IPS-15b (cell line): ENCODE data around the gene ZIC4.

ENCODE experiments used
- H3K27me3 ChIP-seq: one replicate; pipeline ENCODE4 v1.6.1; 2013; ENCODE audit warnings: low read length; ENCODE audit not compliant: control insufficient read depth, insufficient read depth
- H3K36me3 ChIP-seq: one replicate; pipeline ENCODE4 v1.6.1; 2013; ENCODE audit warnings: low read length; ENCODE audit not compliant: control insufficient read depth, insufficient read depth
- H3K4me1 ChIP-seq: one replicate; pipeline ENCODE4 v1.6.1; 2013; ENCODE audit warnings: mild to moderate bottlenecking, low read length; ENCODE audit not compliant: control insufficient read depth, insufficient read depth
- H3K4me3 ChIP-seq: one replicate; pipeline ENCODE4 v1.5.1; 2013; ENCODE audit warnings: low read depth, low read length
- H3K9ac ChIP-seq: one replicate; pipeline ENCODE4 v1.6.1; 2013; ENCODE audit warnings: low read depth, mild to moderate bottlenecking, low read length
- H3K9me3 ChIP-seq: one replicate; pipeline ENCODE4 v1.6.1; 2013; ENCODE audit warnings: mild to moderate bottlenecking, low read length; ENCODE audit not compliant: control insufficient read depth, insufficient read depth

The ZIC4 gene

GRCh38 chr3:147406028-147406931 is at the start of gene ZIC4:
Gene ZIC4 (minus strand): TSS chr3:147406543. CDS start chr3:147402797, 3,746 bp downstream.
- peak within 1 kb of the TSS; percentile 37 for H3K4me3 ChIP-seq
- no peaks in the 10 kb centered on the region for H3K9me3 ChIP-seq
- peaks cover 31% of the 10 kb centered on the region for H3K4me1 ChIP-seq
- no peaks in the 10 kb centered on the region for H3K36me3 ChIP-seq
- no peak within 1 kb of the TSS for H3K9ac ChIP-seq
- peaks cover 95% of the 10 kb centered on the region for H3K27me3 ChIP-seq

- no peak overlapping the region for H3K4me3 ChIP-seq
- H3K36me3 ChIP-seq: no peaks in the 10 kb centered on the region
- H3K4me1 ChIP-seq: peaks cover 6% of the 10 kb centered on the region
- no peaks in the 10 kb centered on the region for H3K27me3 ChIP-seq
- H3K9ac ChIP-seq: no peak overlapping the region
- H3K9me3 ChIP-seq: no peaks in the 10 kb centered on the region
Measured at GRCh38 chr3:147449669-147450068, 43.3 kb upstream of the ZIC4 start.

- no peak overlapping the region for H3K4me3 ChIP-seq
- H3K9me3 ChIP-seq: no peaks in the 10 kb centered on the region
- no peaks in the 10 kb centered on the region for H3K36me3 ChIP-seq
- no peak overlapping the region for H3K9ac ChIP-seq
- peaks cover 6% of the 10 kb centered on the region for H3K4me1 ChIP-seq
- no peaks in the 10 kb centered on the region for H3K27me3 ChIP-seq
Measured at GRCh38 chr3:147447224-147447623, 40.9 kb upstream of the ZIC4 start.

- H3K9ac ChIP-seq: no peak overlapping the region
- H3K9me3 ChIP-seq: no peaks in the 10 kb centered on the region
- peaks cover 7% of the 10 kb centered on the region for H3K27me3 ChIP-seq
- H3K4me1 ChIP-seq: no peaks in the 10 kb centered on the region
- no peak overlapping the region for H3K4me3 ChIP-seq
- H3K36me3 ChIP-seq: no peaks in the 10 kb centered on the region
Measured at GRCh38 chr3:147431751-147432150, 25.4 kb upstream of the ZIC4 start.

GRCh38 chr3:147428754-147429153 is 22.4 kb upstream of the ZIC4 start:
- Histone ChIP-seq H3K4me1 (no peaks in the 10 kb centered on the region), H3K4me3 (no peak overlapping the region), H3K9me3 (no peaks in the 10 kb centered on the region), H3K27me3 (peaks cover 37% of the 10 kb centered on the region), H3K36me3 (no peaks in the 10 kb centered on the region), H3K9ac (no peak overlapping the region)

- H3K4me1 ChIP-seq: no peaks in the 10 kb centered on the region
- no peaks in the 10 kb centered on the region for H3K9me3 ChIP-seq
- peaks cover 41% of the 10 kb centered on the region for H3K27me3 ChIP-seq
- no peaks in the 10 kb centered on the region for H3K36me3 ChIP-seq
- H3K4me3 ChIP-seq: no peak overlapping the region
- H3K9ac ChIP-seq: no peak overlapping the region
Measured at GRCh38 chr3:147428326-147428725, 22.0 kb upstream of the ZIC4 start.

GRCh38 chr3:147427746-147428145 is 21.4 kb upstream of the ZIC4 start:
- Histone ChIP-seq H3K9ac (no peak overlapping the region), H3K36me3 (no peaks in the 10 kb centered on the region), H3K9me3 (no peaks in the 10 kb centered on the region), H3K4me1 (no peaks in the 10 kb centered on the region), H3K27me3 (peaks cover 47% of the 10 kb centered on the region), H3K4me3 (no peak overlapping the region)

- Histone ChIP-seq H3K9ac (no peak overlapping the region), H3K36me3 (no peaks in the 10 kb centered on the region), H3K4me1 (no peaks in the 10 kb centered on the region), H3K4me3 (no peak overlapping the region), H3K9me3 (no peaks in the 10 kb centered on the region), H3K27me3 (peaks cover 55% of the 10 kb centered on the region)
Measured at GRCh38 chr3:147426931-147427330, 20.6 kb upstream of the ZIC4 start.

GRCh38 chr3:147425388-147425850 is 19.1 kb upstream of the ZIC4 start:
- H3K9ac ChIP-seq: no peak overlapping the region
- no peaks in the 10 kb centered on the region for H3K9me3 ChIP-seq
- no peaks in the 10 kb centered on the region for H3K4me1 ChIP-seq
- H3K4me3 ChIP-seq: no peak overlapping the region
- H3K27me3 ChIP-seq: peaks cover 71% of the 10 kb centered on the region
- H3K36me3 ChIP-seq: no peaks in the 10 kb centered on the region

GRCh38 chr3:147424581-147425387 is 18.4 kb upstream of the ZIC4 start:
- peaks cover 2% of the 10 kb centered on the region for H3K4me1 ChIP-seq
- no peaks in the 10 kb centered on the region for H3K36me3 ChIP-seq
- no peak overlapping the region for H3K9ac ChIP-seq
- H3K9me3 ChIP-seq: no peaks in the 10 kb centered on the region
- H3K27me3 ChIP-seq: peaks cover 77% of the 10 kb centered on the region
- peak overlapping the region; percentile 45 for H3K4me3 ChIP-seq

GRCh38 chr3:147423798-147424580 is 17.6 kb upstream of the ZIC4 start:
- Histone ChIP-seq H3K9me3 (no peaks in the 10 kb centered on the region), H3K4me1 (peaks cover 4% of the 10 kb centered on the region), H3K27me3 (peaks cover 84% of the 10 kb centered on the region), H3K9ac (no peak overlapping the region), H3K36me3 (no peaks in the 10 kb centered on the region), H3K4me3 (peak overlapping the region; percentile 45)
